HG03280 (cell line): ENCODE measurements around the gene UGT1A5.
"Not testable (repeated sequence)": the region's sequence is repeated elsewhere in the genome, so short reads cannot be mapped to it uniquely, and the experiment has no call there.

Source experiments
- ATAC-seq: cut with Tn5 transposase; IDR thresholded peaks from one replicate; pipeline ENCODE4 v1.9.1; 2021; ENCODE audit warnings: mild to moderate bottlenecking, moderate library complexity; ENCODE audit not compliant: unreplicated experiment

UGT1A5 gene

DNA sequence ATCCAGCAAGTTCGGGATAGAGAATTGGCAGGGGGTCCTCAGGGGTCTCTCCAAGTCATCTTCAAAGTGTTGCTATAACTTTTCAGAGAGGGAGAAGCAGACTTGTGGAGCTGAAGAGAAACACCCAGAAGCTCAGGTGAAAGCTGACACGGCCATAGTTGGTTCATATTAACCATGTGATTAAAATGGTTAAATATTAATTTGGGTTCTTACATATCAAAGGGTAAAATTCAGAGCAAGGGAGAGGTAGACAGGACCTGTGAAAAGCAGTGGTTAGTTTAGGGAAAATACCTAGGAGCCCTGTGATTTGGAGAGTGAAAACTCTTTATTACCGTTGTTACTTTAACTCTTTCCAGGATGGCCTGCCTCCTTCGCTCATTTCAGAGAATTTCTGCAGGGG is 20.1 kb upstream of the UGT1A5 start, which contains the start of gene UGT1A6:
UGT1A6 (plus strand) TSS at position 243 of the 400 bp plus-strand sequence; CDS start at position 358, 115 bp downstream.
- no peak for ATAC-seq

DNA sequence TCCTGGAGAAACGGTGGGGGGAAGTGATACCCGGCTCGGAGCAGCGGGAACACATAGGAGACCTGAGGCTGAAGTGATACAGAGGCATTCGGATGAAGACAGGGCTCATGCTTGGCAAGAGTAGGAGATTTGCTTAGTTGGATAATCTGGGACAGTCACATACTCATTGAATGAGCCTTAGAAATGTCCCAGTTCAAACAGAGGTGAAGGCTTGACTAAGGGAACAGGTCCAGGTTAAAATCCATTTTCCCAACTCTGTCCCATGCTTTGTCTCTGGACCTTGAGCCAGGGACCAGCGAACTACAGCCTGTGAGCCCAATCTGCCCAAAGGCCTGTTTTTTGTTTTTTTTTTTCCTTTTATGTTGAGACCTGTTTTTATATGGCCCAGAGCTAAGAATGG is 18.7 kb upstream of the UGT1A5 start:
- no peak for ATAC-seq

DNA sequence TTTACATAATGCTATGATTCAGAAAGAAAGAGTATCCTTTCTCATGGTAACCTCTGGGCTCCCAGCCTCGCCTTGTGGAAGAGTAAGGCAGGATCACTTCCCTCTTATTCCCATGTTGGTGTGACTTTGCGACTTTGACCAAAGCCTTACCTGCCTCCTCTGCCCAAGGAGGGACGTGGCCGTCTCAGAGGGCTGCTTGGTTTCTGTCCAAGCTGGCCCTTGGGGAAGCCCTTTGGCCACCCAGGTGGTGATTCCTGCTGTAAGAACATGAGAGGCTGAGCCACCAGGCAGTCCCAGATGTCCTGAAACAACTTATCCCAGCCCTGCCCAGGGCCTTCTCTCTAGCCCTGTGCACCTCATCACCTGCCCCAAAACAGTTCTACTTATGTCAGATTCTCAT is 14.0 kb upstream of the UGT1A5 start:
- ATAC-seq = no peak

DNA sequence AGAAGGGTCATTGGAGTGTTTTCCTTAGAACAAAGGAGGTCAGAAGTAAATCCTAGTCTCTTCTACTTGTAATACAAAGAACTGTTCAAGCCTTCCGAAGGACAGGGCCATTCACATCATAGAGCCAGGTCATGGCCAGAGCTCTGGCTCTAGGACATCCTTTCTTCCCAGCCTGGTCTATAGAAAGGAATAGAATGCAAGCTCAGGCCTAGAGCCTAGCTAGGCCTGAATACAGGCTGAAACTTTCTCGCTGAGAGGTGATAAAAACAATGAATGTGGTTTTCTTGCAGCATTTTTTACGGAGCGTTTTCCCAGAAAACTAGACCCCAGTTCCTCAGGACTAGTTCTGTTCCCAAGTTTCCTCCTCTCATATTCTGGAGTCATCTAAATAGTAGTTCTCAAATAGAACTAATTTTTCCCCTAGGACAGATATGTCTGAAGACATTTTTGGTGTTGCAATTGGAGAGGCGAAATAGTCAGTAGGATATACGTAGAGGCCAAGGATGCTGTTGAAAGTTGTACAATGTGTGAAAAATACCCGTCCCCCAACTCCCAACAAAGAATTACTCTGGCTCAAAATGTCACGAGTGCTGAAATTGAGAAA is 13.2 kb upstream of the UGT1A5 start:
- no peak for ATAC-seq

DNA sequence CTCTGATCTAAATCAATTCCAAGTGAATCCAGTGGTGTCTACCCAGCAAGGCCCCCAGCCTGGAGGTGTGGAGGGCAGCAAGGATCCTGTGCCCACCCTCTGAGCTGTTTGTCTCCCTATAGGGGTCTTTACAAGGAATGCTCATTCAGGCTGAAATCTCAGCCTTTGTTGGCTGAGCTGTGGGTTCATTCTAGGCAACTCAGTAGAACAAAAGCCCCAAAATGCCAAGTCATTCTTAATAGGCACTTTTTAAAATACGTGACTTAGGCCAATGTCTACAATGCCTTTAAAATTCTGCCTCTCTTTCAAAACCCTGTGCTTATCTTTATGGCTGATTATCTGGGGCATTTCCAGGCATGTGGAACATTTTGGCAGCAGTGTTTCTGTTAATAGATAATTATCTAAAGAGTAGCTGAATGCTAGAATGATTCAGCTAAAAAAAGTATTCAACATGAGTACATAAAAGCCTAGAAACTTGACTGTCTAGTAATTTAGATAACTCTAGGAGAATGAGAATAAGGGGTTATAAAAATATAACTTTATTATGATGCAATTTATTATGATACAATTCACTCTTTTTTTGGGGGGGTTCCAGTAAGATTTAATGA is 12.6 kb upstream of the UGT1A5 start:
- ATAC-seq = no peak

DNA sequence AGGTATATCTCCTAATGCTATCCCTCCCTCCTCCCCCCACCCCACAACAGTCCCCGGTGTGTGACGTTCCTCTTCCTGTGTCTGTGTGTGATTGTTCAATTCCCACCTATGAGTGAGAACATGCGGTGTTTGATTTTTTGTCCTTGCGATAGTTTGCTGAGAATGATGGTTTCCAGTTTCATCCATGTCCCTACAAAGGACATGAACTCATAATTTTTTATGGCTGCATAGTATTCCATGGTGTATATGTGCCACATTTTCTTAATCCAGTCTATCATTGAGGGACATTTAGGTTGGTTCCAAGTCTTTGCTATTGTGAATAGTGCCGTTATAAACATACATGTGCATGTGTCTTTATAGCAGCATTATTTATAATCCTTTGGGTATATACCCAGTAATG is 11.9 kb upstream of the UGT1A5 start:
- ATAC-seq = not testable (repeated sequence)

DNA sequence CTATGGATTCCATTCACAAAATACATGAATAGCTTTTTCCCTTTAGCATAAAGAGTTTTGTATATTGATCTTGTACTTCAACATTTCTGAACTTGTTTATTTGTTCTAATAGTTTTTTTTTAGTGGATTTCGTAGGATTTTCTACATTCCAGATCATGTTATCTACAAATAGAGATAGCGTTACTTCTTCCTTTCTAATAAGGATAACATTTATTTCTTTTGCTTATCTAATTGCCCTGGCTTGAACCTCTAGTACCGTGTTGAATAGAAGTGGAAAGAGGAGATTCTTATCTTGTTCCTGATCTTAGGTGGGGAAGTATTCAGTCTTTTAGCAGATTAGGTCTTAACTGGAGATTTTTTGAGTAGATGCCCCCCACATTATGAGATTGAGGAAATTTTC is 10.5 kb upstream of the UGT1A5 start:
- no peak for ATAC-seq

DNA sequence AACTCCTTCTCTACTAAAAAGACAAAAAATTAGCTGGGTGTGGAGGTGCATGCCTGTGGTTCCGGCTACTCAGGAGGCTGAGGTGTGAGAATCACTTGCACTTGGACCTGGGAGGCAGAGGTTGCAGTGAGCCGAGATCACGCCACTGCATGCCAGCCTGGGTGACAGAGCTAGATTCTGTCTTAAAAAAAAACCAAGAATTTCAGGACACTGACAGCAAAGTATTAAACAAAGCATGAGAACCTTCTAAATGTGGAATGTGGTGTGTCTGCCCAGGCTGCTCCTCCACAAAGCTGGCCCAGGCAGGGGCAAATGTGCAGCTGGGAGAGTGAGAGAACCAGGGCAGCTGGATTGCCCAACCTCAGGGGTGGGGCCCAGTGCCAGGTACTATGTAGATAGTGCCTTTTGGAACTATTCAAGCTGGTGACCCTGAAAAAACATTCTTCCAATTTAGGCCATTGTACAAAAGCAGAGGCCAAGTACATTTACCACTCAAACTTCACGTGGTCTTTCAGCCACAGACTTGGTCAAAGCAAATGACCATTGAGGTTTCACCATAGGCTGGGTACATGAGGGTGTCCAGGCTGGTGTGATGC is 6.7 kb upstream of the UGT1A5 start:
- no peak for ATAC-seq

DNA sequence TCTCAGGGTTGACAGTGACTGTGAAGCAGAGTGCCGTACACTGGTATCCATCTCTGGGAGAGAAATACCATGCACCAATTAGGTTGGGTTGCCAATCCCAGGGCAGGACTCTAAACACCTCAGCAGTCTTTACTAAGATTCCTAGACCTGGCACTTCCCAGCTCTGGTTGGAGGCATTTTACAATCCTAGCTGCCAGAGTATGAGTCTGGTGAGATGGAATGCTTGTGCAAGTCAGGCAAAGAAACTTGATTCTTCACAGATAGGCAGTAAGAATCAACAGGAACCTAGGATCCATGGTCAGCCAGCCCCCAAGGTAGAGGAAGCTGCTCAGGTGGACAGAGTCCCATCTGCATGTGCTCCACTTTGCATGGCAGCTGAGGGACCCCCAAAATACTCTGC is 6.0 kb upstream of the UGT1A5 start:
- ATAC-seq = no peak

DNA sequence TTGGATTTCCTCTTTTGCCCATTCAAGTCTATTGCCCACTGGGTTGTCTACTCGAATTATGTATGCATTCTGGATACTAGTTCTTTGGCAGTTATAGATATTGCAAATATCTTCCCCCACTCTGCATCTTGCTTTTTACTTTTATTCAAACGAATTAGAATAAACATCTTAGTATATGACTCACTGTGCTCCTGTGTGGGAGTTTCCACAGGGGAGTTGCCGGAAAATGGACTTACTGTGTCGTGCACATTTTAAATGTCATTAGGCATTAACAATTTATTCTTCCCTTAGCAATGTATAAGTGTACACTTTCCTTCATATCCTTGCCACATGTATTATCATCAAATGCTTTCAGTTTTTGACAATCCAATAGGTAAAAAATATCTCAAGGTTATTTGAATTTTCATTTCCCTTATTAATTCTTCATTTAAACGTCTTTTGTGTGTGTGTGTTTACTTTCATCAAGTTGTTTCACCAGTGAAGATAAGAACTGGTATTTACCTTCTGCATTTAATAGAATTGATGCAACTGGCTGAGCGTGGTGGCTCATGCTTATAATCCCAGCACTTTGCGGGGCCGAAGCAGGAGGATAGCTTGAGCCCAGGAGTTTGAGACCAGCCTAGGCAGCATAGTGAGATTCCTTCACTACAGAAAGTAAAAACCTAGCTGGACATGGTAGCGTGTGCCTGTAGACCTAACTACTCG is 4.6 kb upstream of the UGT1A5 start:
- ATAC-seq = no peak

DNA sequence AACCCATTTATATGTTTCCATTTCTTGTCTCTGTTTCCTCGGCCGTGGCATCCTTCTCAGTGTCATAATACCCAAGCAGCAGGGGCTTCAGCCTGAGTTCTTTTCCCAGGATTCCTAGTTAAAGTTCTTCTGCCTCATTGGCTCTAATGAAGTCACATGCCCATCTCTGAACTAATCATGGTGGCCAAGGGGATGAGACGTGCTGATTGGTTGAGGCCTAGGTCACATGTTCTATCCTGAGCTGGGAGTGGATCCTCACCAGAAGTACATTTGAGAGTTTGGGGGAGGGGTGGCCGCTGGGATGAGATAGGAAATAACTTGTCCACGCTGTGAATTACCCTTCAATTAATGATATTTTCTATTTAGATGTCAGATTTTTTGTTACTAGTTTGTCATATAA is 3.8 kb upstream of the UGT1A5 start:
- no peak for ATAC-seq

DNA sequence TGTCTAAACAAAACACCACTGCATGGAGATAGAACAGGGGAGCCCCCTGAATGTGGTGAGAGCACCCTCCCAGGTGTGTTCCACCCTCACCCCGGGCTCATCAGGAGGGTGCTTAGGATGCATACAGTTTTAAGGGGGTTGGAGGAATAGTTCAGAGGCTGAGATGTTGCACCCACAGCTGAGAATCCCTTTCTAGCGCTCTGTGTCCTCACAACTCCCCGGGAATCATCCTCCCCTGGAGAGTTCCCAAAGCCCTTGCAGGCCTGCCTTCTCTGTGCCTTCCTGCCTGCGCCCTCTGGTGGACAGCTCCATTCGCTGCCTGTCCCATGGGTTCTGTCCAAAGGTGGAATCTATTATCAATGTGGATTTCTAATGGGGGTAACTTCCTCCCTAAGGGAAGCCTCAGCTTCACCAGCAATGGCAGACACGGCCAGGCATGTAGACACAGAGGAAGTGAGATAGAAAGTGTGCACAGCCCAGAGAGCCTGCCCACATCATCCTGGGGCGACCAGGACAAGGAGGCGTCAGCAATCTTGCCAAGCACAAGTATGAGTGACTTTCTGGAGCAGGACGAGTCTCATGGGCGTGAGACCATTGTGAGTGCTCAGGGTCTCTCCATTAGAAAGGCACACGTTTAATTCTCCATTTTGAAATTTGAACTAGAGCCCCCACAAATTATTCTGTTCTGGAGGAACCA is 1.2 kb upstream of the UGT1A5 start:
- ATAC-seq = peak; percentile 54

DNA sequence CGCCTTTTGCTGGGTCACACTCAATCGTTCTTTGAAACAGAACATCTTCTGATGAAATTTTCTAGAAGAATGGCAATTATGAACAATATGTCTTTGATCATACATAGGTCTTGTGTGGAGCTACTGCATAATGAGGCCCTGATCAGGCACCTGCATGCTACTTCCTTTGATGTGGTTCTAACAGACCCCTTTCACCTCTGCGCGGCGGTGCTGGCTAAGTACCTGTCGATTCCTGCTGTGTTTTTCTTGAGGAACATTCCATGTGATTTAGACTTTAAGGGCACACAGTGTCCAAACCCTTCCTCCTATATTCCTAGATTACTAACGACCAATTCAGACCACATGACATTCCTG is 532 bp downstream of the UGT1A5 start:
- no peak for ATAC-seq

DNA sequence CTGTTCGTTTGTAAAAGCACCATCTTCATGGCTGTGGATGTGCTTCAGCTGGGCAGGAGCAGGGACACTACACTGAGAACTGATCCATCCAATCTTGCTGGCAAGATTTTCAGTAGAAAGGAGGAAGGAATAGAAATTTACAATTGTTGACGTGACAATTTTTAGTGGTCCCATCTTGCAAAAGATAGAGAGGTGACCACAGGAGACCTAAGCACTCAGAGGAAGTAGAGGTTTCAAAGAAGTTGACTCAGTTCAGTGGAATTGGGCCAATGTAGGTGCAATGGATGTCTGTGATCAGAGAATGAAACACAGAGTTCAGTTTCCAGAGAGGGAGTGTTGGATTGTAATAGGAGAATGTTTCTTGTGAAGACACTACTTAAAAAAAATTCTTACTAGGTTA is 1.4 kb downstream of the UGT1A5 start:
- no peak for ATAC-seq

DNA sequence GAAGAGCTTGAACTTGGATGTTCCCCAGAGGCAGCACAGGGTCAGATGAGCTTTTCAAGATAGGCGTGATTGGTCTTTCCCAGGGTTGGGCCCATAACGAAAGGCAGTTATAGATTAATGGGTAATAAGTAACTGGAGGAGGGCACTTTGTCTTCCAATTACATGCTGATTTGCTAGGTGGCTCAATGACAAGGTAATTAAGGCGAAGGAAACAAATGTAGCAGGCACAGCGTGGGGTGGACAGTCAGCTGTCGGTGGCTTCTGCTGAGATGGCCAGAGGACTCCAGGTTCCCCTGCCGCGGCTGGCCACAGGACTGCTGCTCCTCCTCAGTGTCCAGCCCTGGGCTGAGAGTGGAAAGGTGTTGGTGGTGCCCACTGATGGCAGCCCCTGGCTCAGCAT is 5.8 kb downstream of the UGT1A5 start, which contains the start of gene UGT1A4:
UGT1A4 (plus strand) TSS at position 185 of the 400 bp plus-strand sequence; CDS start at position 270, 85 bp downstream.
- no peak for ATAC-seq

DNA sequence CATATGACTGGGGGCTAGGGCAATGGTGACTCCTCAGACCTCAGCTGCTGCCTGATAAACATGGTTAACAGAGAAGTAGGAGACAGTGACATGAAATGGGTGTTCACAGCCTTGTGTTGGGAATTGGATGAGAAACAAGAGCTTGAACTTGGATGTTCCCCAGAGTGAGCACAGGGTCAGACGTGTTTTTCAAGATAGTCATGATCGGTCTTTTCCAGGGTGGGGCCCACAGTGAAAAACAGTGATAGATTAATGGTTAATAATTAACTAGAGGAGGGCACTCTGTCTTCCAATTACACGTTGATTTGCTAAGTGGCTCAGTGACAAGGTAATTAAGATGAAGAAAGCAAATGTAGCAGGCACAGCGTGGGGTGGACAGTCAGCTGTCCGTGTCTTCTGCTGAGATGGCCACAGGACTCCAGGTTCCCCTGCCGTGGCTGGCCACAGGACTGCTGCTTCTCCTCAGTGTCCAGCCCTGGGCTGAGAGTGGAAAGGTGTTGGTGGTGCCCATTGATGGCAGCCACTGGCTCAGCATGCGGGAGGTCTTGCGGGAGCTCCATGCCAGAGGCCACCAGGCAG is 16.1 kb downstream of the UGT1A5 start, which contains the start of gene UGT1A3:
UGT1A3 (plus strand) TSS at position 320 of the 579 bp plus-strand sequence; CDS start at position 405, 85 bp downstream.
- ATAC-seq = no peak

DNA sequence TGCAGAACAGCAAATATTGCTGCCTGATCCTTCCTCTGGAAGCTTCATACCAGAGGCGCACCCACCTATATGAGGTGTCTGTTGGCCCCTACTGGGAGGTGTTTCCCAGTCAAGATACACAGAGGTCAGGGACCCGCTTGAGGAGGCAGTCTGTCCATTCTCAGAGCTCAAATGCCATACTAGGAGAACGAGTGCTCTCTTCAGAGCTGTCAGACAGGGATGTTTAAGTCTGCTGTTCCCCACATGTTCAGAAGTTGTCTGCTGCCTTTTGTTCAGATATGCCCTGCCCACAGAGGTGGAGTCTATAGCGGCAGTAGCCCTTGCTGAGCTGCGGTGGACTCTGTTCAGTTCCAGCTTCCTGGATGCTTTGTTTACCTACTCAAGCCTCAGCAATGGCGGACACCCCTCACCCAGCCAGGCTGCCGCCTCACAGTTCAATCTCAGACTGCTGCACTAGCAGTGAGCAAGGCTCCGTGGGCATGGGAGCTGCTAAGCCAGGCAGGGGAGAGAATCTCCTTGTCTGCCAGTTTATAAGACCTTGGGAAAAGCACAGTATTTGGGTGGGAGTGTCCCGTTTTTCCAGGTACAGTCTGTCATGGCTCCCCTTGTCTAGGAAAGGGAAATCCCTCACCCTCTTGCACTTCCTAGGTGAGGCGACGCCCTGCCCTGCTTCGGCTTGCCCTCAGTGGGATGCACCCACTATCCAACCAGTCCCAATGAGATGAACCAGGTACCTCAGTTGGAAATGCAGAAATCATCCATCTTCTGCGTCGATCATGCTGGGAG is 24.4 kb downstream of the UGT1A5 start:
- not testable (repeated sequence) for ATAC-seq

DNA sequence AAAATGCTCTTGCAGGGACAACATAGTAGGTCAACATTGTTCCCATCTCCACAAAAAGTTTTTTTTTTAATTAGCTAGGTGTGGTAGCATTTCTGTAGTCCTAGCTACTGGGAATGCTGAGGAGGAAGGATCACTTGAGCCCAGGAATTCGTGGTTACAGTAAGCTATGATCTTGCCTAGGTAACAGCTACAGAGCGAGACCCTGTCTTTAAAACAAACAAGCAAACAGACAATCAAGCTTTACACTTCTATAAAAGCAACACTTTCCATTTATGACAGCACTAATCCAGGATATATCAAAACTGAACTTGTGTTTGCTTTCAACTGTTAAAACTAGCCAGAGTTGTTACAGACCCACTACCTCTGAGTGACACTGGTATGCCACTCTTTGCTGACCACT is 28.2 kb downstream of the UGT1A5 start:
- no peak for ATAC-seq

DNA sequence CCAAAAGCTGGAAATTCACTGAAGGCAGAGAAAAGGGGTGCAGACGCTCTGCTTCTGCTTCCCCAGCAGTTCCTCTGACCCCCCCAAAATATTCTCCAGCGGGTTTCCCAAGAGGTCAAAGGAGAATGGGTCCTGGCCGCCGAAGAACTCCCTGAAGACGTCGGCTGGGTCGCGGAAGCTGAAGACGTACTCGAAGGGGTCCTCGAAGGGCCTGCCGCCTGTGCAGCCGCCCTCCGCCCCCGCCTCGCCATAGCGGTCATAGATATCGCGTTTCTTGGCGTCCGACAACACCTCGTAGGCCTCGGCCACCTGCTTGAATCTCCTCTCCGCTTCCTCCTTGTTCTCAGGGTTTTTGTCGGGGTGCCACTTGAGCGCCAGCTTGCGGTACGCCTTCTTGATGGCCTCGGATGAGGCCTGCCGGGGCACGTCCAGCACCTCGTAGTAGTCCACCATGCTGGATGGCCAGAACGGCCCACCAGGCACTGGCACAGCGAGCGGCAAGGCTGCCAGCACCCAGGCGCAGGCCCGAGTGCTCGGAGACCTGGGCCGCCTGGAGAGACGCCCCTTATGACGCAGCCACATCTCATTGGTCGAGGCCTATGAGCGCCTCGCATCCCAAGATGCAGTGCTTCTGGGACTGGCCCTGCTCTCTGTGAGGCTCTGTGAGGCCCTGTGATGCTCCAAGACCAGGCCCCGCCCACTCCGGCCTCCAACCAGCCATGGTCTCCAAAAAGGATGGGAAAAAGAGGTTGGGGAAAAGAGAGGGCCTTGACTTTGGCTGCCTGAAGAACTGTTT is 31.0 kb downstream of the UGT1A5 start:
- no peak for ATAC-seq
